ENCODE measurements around the gene USP31.

The USP31 gene

GRCh38 chr16:23121024-23121423 lies 28.2 kb downstream of the USP31 start:
- no peak overlapping the region for H3K4me3 ChIP-seq (ENCODE audit: control insufficient read depth, low read depth, low read length)
- no peak for TF ChIP-seq CTCF (conservative IDR thresholded peaks at IDR 0.05; ENCODE audit: control insufficient read depth, insufficient read depth, low read depth, low read length)
- DNase-seq (ENCODE audit: low read depth): peak; percentile 25

DNA sequence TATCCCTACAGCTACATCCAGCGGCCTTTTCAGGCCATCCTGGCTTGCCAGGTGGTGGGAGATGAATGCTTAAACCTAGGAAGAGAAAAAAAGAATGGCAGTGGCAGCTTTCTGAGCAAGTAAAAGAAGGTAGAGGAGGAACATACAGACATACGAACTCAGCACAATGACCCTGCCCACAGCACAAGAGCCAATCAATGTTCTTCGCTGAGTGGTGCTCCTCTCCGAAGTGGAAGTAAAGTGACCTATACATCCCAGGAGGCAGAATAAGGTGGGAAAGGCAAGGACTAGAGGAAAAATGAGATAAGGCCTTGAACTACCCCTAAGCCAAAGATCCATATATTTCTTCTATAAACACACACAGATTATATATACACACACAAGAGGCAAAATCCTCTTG lies 28.7 kb downstream of the USP31 start:
- no peak overlapping the region for H3K4me3 ChIP-seq (ENCODE audit: control insufficient read depth, low read depth, low read length)
- TF ChIP-seq CTCF (conservative IDR thresholded peaks at IDR 0.05; ENCODE audit: control insufficient read depth, insufficient read depth, low read depth, low read length): no peak
- no peak for DNase-seq (ENCODE audit: low read depth)

DNA sequence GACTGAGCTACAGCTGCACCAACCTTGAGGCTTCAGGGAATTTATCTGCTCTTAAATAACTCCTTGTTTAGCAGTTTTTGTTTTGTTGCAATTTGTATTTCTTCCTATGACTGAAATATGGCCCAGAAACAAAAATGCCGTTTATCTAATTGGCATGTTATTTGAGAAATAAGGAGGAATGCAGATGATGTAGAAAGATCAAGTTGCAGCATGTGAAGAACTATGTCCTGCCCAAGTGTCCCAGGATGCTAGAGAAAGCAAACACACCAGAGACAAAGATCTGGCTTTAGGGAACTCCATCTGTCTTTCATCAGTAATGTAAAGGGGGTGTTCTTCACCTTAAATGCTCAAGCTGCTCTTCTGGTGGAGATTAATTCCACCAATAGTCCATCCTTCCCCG lies 29.7 kb downstream of the USP31 start:
- TF ChIP-seq CTCF (conservative IDR thresholded peaks at IDR 0.05; ENCODE audit: control insufficient read depth, insufficient read depth, low read depth, low read length): no peak
- no peak overlapping the region for H3K4me3 ChIP-seq (ENCODE audit: control insufficient read depth, low read depth, low read length)
- DNase-seq (ENCODE audit: low read depth): peak; percentile 66

- no peak for TF ChIP-seq CTCF (conservative IDR thresholded peaks at IDR 0.05; ENCODE audit: control insufficient read depth, insufficient read depth, low read depth, low read length)
- H3K4me3 ChIP-seq (ENCODE audit: control insufficient read depth, low read depth, low read length): no peak overlapping the region
- DNase-seq (ENCODE audit: low read depth): no peak
Observed at GRCh38 chr16:23114131-23114904, 34.9 kb downstream of the USP31 start.

GRCh38 chr16:23113185-23113584 lies 36.1 kb downstream of the USP31 start:
- DNase-seq (ENCODE audit: low read depth): no peak
- TF ChIP-seq CTCF (conservative IDR thresholded peaks at IDR 0.05; ENCODE audit: control insufficient read depth, insufficient read depth, low read depth, low read length): no peak
- no peak overlapping the region for H3K4me3 ChIP-seq (ENCODE audit: control insufficient read depth, low read depth, low read length)

GRCh38 chr16:23110257-23110899 lies 38.9 kb downstream of the USP31 start:
- no peak overlapping the region for H3K4me3 ChIP-seq (ENCODE audit: control insufficient read depth, low read depth, low read length)
- DNase-seq (ENCODE audit: low read depth): peak; percentile 25
- no peak for TF ChIP-seq CTCF (conservative IDR thresholded peaks at IDR 0.05; ENCODE audit: control insufficient read depth, insufficient read depth, low read depth, low read length)

Data from fibroblast of mammary gland (primary cell).